ENCODE results near the gene CYBC1. TPM values are rescaled to one million over a fixed set of nuclear protein-coding genes. Genes with fewer than 3 reads are reported as not detected.
"Not testable (repeated sequence)": the region's sequence is repeated elsewhere in the genome, so short reads cannot be mapped to it uniquely, and the experiment has no call there.

Gene CYBC1
- polyA plus RNA-seq, 1 donor: 39.6 TPM

DNA sequence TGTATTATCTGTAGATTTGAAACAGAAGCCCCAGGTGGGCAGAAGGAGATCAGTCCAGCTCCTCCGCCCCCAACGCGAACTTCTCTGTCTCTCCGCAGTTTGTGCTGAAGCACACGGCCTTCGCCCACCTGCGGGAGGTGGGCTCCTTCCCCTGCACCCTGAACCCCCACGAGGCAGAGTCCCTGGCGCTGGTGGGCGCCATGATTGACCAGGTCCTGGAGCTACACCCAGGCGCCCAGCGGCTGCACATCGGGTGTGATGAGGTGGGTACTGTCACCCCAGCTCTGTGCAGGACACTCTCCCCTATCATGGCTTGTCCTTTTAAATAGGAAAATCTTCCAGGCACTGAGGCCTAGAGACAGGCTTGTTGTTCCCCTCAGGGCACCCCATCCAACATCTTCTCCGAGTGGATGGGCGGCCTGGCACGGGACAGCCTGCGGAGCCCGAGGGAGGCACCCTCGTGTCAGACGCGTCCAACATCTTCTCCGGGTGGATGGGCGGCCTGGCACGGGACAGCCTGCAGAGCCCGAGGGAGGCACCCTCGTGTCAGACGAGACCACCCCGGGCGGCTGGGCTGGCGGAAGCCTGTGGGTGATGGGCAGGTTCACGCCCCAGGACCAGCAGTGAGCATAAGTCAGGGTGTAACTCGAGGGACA lies 16.9 kb downstream of the CYBC1 start:
- DNase-seq: no peak

- DNase-seq: no peak
These were observed 18.5 kb downstream of the CYBC1 start for GRCh38 chr17:82432017-82432416.

DNA sequence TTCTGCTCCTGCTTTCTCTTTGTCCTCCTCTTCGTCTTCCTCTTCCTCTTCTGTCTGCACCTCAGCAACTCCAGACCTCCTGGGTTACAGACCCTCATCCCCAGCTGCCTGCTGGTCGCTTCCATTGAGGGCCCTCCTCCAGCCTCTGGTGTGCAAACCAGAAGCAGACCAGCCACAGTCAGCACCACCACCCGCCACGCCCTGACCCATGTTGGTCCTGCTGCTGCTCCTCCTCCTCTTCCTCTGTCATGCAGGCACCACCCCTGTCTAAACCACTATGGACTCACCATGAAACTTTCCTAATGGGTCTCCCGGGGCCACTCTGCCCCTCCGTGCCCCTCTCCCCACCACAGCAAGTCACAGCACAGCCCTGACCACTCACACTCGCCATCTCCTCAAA lies 20.7 kb downstream of the CYBC1 start:
- DNase-seq: no peak

- DNase-seq: no peak
These were observed 22.0 kb downstream of the CYBC1 start for GRCh38 chr17:82428546-82428945.

DNA sequence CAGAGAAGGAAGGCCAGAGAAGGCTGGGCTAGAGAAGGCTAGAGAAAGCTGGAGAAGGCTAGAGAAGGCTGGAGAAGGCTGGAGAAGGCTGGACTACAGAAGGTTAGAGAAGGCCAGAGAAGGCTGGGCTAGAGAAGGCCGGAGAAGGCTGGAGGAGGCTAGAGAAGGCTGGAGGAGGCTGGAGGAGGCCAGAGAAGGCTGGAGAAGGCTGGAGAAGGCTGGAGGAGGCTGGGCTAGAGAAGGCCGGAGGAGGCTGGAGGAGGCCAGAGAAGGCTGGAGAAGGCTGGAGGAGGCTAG lies 25.7 kb downstream of the CYBC1 start:
- no peak for DNase-seq

DNA sequence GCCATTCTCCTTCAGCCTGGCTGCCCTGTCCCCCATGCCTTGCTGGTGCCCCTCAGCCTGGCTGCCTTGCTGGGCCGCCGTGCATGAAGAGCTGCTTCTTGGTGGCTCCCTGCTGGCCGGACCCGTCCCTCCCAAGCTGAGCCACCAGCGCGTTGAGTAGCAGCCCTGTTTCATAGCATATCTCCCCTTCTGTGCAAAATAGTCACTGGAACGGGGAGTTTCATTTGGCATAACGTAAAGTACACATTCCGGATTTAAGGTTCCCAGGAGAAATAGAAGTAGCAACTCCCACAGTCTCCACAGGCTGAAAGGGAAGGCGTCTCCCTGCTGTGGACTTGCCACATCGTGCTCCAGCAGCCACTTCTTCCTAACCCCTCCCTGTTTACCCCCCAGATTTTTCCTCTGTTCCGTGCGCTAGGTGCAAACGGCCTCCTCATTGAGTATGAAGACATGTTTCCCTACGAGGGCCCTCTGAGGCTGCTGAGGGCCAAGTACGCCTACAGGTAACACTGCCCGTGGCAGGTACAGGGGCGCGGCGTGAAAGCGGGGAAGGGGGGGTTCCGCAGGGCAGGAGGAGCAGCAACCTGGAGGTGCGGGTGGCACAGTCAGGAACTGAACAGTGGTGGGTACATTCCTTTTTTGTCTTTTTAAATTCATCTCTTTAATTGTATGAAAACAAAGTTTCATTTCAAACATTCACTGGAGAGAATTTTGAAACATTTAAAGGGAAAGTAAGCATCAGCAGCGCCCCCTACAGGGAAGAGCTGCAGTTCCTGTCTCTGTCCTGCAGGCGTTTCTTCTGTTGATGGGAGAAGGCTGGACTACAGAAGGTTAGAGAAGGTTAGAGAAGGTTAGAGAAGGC lies 26.3 kb downstream of the CYBC1 start:
- DNase-seq: no peak

DNA sequence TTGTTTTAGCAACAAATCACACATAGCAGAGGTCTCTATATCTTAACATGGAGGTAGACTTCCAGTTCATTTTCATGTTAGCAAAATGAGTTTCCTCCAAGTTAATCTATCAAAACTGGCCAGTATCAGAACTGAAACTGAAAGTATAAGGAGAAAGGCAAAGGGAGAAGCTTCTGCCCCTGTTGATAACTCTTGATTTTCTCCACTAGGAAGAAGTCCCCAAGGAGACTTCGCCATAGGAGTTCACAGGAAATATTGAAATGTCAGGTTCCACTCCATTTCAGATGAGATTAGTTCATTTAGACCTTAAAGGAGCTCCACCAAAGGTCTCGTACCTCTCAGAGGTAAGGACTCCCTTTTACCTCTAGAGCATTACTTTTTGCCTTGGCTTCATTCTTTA lies 31.0 kb downstream of the CYBC1 start:
- DNase-seq: no peak

- DNase-seq: peak; percentile 92
These were observed 32.3 kb downstream of the CYBC1 start, which contains the start of the genes HEXD and OGFOD3 for GRCh38 chr17:82418001-82418986. Gene HEXD, plus strand, starts transcription at chr17:82418347. Its CDS starts 1,453 bp downstream, at chr17:82419800. Gene OGFOD3, minus strand, starts transcription at chr17:82418586. Its CDS starts 101 bp downstream, at chr17:82418485.

GRCh38 chr17:82416771-82417170 lies 33.8 kb downstream of the CYBC1 start:
- DNase-seq: no peak

DNA sequence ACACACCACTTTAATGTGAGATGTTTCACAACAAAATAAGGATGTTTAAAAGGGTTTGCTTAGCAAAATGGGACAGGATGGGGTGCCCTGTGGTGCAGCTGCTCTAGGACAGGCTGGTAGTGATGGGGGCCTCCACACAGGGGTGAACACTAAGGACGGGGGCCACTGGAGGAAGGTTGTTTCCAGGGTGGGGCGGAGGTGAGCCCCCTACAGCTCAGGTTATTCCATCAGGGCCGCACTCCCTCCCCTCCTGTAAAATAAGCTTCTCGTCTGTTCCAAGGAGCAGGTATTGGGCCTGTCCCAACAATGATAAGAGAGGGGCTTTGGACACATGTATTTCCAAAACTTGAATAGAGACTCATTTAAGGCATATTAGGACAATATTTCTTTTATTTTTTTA lies 34.3 kb downstream of the CYBC1 start:
- DNase-seq: no peak

DNA sequence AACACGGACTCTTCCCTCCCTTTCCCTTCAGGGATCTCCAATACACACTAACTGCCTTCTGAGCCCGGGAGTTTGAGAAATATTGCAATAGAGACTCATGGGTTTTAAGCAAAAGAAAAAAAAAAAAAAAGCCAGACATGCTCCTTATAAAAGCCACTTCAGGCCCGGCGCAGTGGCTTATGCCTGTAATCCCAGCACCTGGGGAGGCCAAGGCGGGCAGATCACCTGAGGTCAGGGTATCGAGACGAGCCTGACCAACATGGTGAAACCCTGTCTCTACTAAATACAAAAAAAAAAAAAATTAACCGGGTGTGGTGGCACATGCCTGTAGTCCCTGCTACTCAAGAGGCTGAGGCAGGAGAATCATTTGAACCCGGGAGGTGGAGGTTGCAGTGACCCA lies 34.8 kb downstream of the CYBC1 start:
- DNase-seq: no peak

- DNase-seq: no peak
These were observed 35.2 kb downstream of the CYBC1 start for GRCh38 chr17:82415336-82415735.

- DNase-seq: peak; percentile 83
These were observed 35.8 kb downstream of the CYBC1 start for GRCh38 chr17:82414548-82415281.

DNA sequence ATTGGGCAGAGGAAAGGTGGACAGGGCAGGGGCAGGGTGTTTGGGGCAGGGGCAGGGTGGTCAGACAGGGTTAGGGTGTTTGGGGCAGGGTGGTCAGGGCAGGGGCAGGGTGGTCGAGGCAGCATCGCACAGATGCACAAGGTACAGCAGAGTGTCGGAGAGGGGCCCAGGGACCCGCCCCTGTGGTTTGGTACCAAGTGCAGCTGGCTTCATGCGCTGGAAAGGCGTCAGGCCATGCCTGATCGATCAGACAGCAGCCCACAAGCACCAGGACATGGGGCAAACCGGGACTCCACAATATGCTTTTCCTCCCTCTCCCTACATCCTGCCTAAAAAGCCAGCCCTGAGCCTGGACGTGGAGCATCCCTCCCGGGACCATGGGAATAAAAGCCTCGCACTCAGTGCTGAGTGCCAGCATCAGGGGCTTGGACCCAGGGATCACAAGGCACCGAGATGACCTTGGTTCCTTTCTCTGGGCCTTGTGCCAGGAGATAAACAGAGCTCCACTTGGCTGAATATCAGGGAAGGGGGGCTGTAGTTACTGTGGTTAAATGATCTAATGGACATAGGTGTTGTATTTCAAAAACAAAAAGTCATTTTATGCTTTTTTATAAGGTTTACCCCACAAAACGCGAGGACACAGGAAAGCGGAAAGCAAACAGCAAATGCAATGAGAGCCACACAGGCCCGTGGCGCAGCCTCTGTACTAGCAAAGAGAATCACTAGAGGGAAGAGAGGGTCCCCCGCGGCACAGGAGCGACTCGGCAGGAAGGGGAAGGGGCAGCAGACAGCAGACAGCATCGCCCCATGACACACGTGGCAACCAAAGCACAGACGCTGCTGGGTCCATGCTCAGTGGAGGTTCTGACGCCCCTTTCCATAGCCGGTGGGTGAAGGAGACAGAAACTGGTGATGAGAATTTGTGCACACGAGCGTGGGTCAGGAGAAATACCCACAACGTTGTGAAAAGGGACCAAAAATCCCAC lies 37.7 kb downstream of the CYBC1 start:
- no peak for DNase-seq

- DNase-seq: not testable (repeated sequence)
These were observed 38.5 kb downstream of the CYBC1 start for GRCh38 chr17:82412081-82412480.

GRCh38 chr17:82411396-82412053 lies 39.0 kb downstream of the CYBC1 start:
- no peak for DNase-seq

DNA sequence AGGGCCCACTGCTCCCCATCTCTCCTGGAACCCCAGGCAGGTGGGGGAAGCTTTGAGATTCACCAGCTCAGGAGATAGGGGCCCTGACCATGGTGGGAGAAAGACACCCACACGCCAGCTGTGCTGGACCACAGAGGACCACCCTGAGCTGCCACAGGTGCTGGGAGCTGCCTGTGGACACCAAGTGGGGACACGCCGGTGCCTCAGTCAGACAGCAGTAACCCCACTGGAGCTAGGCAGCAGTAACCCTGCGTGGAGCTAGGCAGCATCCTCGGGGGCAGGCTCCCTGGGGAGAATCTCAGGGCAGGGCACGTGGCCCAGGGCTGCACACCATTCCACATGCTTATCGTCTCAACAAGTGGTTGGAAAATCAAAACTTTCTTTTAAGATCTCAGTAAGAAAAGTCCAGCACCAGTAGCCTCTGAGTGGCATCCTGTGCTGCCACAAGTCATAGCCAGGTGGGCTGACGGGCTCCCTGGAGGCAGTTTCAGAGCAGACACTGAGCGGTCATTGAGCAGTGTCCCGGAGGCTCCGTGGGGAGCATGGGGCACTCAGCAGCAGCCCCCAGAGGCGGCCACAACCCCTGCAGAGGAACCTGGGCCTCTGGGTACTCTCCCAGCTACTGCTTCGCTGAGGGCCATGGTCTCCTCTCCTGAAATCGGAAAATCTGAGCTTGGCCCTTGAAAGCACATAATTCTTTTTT lies 40.4 kb downstream of the CYBC1 start:
- DNase-seq: no peak

DNA sequence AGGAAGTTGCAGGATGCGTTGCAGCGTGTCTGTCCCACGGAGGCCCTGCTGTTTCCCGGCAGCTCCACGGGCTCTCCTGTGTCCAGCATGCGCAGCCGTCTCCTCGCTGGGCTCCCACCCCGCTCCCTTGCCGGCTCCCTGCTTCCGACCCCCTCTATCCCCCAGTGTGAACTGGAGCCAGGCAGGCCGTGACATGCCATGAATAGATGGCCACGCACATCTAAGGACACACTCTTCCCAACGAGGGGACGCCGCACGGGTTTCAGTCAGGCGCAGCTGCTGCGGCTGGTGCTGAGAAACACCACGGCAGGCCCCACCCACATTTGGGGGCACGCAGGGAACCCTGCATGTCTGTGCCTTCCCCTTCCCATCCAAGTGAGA lies 41.6 kb downstream of the CYBC1 start:
- no peak for DNase-seq

GRCh38 chr17:82408288-82408937 lies 42.1 kb downstream of the CYBC1 start:
- DNase-seq: no peak
